RWPE2 (cell line): Measurements from ENCODE around the gene SUGCT.
"Not testable (repeated sequence)": the region's sequence is repeated elsewhere in the genome, so short reads cannot be mapped to it uniquely, and the experiment has no call there.

Experiments
- ATAC-seq: fragments of 200-7000 bp; cut with Tn5 transposase; 3 replicates; pipeline ENCODE4 v1.9.1; 2021; ENCODE audit warnings: low read depth
- DNase-seq: peaks from one replicate; pipeline ENCODE4 v3.0.0-alpha.2; 2020; ENCODE audit warnings: low spot score
- H3K27ac ChIP-seq: fragments of 450-650 bp; 2 replicates; pipeline ENCODE4 v1.5.1; 2017; ENCODE audit warnings: mild to moderate bottlenecking; ENCODE audit not compliant: poor library complexity, severe bottlenecking
- H3K27me3 ChIP-seq: fragments of 250-450 bp; sonication (Bioruptor Pico); 2 replicates; pipeline ENCODE4 v1.5.1; 2021; ENCODE audit warnings: mild to moderate bottlenecking, moderate library complexity; ENCODE audit not compliant: insufficient read depth, poor library complexity, severe bottlenecking
- H3K36me3 ChIP-seq: fragments of 250-450 bp; sonication (Bioruptor Pico); 2 replicates; pipeline ENCODE4 v1.5.1; 2020; ENCODE audit warnings: low read depth, mild to moderate bottlenecking, moderate library complexity
- H3K4me1 ChIP-seq: fragments of 250-450 bp; sonication (Bioruptor Pico); 2 replicates; pipeline ENCODE4 v1.5.1; 2021; ENCODE audit warnings: mild to moderate bottlenecking, moderate library complexity; ENCODE audit not compliant: insufficient read depth, poor library complexity, severe bottlenecking
- H3K4me3 ChIP-seq: fragments of 250-450 bp; sonication (Bioruptor Pico); 2 replicates; pipeline ENCODE4 v1.5.1; 2021; ENCODE audit warnings: mild to moderate bottlenecking, moderate library complexity; ENCODE audit not compliant: severe bottlenecking
- H3K9me3 ChIP-seq: fragments of 250-450 bp; sonication (Bioruptor Pico); 2 replicates; pipeline ENCODE4 v1.5.1; 2021; ENCODE audit warnings: mild to moderate bottlenecking, moderate library complexity; ENCODE audit not compliant: severe bottlenecking
- TF ChIP-seq, protein P1 (sequence below): fragments of 450-650 bp; IDR thresholded peaks from one replicate; pipeline ENCODE4 v1.5.1; 2017; ENCODE audit warnings: mild to moderate bottlenecking, moderate library complexity; ENCODE audit not compliant: poor library complexity, severe bottlenecking

Gene SUGCT

DNA sequence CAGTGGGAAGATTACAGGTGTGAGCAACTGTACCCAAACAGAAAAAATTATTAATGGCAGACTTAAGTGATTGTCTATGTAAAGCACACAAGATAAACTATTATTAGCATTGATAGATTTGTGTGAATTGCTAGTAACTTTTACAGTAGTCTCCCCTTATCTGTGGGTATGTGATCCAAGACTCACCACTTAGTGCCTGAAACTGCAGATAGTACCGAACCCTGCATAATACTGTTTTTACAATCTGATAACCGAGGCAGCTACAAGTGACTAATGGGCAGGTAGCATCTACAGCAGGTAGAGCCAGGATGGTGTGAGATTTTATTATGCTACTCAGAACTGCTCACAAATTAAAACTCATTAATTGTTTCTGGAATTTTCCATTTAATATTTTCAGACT lies 31.9 kb upstream of the SUGCT start:
- no peak overlapping the region for H3K27ac ChIP-seq
- H3K27me3 ChIP-seq = no peaks in the 10 kb centered on the region
- H3K4me3 ChIP-seq = no peak overlapping the region
- DNase-seq (no peak), ATAC-seq (no peak)
- H3K4me1 ChIP-seq = no peaks in the 10 kb centered on the region
- TF ChIP-seq, protein P1, sequence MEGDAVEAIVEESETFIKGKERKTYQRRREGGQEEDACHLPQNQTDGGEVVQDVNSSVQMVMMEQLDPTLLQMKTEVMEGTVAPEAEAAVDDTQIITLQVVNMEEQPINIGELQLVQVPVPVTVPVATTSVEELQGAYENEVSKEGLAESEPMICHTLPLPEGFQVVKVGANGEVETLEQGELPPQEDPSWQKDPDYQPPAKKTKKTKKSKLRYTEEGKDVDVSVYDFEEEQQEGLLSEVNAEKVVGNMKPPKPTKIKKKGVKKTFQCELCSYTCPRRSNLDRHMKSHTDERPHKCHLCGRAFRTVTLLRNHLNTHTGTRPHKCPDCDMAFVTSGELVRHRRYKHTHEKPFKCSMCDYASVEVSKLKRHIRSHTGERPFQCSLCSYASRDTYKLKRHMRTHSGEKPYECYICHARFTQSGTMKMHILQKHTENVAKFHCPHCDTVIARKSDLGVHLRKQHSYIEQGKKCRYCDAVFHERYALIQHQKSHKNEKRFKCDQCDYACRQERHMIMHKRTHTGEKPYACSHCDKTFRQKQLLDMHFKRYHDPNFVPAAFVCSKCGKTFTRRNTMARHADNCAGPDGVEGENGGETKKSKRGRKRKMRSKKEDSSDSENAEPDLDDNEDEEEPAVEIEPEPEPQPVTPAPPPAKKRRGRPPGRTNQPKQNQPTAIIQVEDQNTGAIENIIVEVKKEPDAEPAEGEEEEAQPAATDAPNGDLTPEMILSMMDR = no peak
- H3K36me3 ChIP-seq = peaks cover 5% of the 10 kb centered on the region; the same call in 1 of the 2 replicates
- H3K9me3 ChIP-seq = no peaks in the 10 kb centered on the region

DNA sequence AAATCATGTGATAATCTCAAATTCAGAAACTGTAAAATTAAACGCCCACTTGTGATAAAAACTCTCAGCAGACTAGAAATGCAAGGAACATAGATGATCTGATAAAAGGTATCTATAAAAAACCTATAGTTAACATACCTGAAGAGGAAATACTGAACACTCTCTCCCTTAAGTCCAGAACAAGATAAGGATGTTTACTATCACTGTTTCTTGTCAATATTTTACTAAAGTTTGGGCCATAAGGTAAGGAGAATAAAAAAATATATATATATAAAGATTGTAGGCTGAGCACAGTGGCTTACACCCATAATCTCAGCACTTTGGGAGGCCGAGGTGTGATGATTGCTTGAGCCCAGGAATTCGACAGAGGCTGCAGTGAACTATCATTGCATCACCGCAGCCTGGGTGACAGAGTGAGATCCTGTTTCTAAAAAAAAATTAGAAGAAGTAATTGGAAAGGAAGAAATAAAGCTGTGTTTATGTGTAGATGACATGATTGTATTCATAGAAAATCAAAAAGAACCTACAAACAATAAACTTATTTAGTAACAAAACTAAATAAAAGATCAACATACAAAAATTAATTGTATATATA lies 28.8 kb upstream of the SUGCT start:
- Histone ChIP-seq H3K4me3 (no peak overlapping the region), H3K4me1 (no peaks in the 10 kb centered on the region), H3K27ac (no peak overlapping the region), H3K27me3 (no peaks in the 10 kb centered on the region), H3K36me3 (peaks cover 5% of the 10 kb centered on the region; the same call in 1 of the 2 replicates), H3K9me3 (no peaks in the 10 kb centered on the region)
- TF ChIP-seq, protein P1 = no peak
- DNase-seq (no peak), ATAC-seq (no peak)

DNA sequence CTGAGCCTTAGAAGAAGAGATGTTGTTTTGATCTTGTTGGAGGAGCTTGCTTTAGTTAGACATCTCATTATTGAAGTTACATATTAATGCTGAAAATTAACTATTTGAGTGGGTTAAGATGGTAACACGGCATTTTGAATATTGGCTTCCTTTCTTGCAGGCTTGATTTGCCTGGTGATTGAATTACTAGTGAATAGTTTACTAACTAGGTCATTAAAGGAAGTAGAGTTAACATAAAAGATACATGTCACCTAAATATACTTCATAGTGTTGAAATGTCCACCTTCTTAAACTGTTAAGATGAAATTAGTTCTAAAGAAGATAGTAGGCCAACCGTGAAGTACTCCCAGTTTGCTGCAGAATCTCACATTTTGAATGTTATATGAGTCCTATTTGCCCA lies 18.9 kb upstream of the SUGCT start:
- TF ChIP-seq, protein P1 = no peak
- Histone ChIP-seq H3K4me3 (no peak overlapping the region), H3K9me3 (no peaks in the 10 kb centered on the region), H3K27ac (no peak overlapping the region), H3K4me1 (peaks cover 8% of the 10 kb centered on the region), H3K36me3 (no peaks in the 10 kb centered on the region), H3K27me3 (no peaks in the 10 kb centered on the region)
- ATAC-seq (no peak), DNase-seq (no peak)

DNA sequence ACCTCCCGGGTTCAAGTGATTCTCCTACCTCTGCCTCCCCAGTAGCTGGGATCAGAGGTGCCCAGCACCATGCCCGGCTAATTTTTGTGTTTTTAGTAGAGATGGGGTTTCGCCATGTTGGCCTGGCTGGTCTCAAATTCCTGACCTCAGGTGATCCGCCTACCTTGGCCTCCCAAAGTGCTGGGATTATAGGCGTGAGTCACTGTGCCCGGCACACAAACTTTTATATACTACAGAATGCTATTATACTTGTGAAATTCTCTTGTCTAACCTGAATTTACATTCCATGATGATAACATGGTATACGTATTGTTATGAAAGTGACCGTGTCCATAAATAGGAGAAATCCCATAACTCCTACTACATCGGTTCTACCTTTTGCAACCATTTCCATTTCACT lies 17.6 kb upstream of the SUGCT start:
- peak overlapping the region; percentile 62 for H3K27ac ChIP-seq
- not testable (repeated sequence) for H3K27me3 ChIP-seq, H3K36me3 ChIP-seq, H3K9me3 ChIP-seq, H3K4me3 ChIP-seq, H3K4me1 ChIP-seq
- peak; percentile 74 for DNase-seq
- ATAC-seq = peak; percentile 92

DNA sequence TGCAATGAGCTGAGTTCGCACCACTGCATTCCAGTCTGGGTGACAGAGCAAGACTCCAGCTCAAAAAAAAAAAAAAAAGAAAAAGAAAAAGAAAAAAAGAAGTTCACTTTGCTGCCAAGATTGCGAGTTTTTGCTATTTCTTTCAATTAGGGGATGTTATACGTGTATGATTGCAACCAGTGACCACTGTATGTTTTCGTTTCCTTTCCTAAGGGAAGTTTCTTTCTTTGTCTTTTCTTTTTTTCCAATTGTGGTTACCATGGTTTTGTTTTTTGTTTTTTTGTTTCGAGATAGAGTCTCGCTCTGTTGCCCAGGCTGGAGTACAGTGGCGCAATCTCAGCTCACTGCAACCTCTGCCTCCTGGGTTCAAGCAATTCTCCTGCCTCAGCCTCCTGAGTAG lies 16.6 kb upstream of the SUGCT start:
- not testable (repeated sequence) for ATAC-seq, H3K4me3 ChIP-seq, DNase-seq, H3K9me3 ChIP-seq, H3K27me3 ChIP-seq, H3K36me3 ChIP-seq, H3K4me1 ChIP-seq
- peak overlapping the region; percentile 62 for H3K27ac ChIP-seq

DNA sequence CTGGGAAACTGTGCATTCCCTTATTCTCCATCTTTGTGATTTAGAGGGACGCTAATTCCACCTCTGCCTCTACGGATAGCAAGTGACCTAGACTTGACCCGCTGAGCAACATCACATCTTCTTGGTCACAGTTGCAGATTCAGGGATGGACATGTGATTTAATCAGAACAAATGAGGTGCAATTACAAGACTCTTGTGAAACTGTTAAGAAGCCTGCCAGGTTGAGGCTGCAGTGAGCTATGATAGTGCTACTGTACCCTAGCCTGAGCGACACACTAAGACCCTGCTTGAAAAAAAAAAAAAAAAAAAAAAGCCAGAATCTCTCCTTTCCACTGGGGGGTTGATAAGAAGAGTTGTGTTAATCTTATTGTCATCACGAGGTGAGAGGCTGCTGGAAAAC lies 14.8 kb upstream of the SUGCT start:
- TF ChIP-seq, protein P1 = no peak
- Histone ChIP-seq H3K4me1 (peaks cover 8% of the 10 kb centered on the region), H3K27me3 (no peaks in the 10 kb centered on the region), H3K36me3 (no peaks in the 10 kb centered on the region), H3K9me3 (no peaks in the 10 kb centered on the region), H3K27ac (no peak overlapping the region), H3K4me3 (no peak overlapping the region)
- DNase-seq (no peak), ATAC-seq (no peak)

DNA sequence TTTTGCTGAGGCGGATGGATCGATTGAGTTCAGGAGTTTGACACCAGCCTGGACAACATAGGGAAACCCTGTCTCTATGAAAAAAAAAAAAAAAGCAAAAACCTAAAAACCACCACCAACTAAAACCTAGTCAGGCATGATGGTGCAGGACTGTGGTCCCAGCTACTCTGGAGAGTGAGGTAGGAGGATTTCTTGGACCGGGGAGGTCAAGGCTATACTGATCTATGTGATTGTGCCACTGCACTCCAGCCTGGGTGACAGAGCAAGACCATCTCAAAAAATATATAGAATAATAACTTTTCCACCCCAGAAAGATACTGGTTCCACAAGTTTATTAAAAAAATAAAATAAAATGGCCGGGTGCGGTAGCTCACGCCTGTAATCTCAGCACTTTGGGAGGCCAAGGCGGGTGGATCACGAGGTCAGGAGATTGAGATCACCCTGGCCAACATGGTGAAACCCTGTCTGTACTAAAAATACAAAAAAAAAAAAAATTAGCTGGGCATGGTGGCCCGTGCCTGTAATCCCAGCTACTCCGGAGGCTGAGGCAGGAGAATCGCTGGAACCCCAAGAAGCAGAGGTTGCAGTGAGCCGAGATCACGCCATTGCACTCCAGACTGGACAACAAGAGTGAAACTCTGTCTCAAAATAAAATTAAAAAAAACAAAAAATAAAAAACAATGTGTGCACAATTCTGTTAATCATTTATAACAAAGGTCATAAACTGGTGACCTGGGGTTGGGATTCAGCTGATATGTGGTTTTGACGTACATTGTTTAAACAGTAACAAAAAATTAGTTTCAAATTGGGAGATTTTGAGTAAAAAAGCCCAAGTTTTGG lies 12.5 kb upstream of the SUGCT start:
- H3K27me3 ChIP-seq, ATAC-seq, H3K9me3 ChIP-seq: not testable (repeated sequence)

More for the DNA sequence above, 12.5 kb upstream of the SUGCT start:
- DNase-seq, H3K36me3 ChIP-seq, H3K27ac ChIP-seq, H3K4me1 ChIP-seq, H3K4me3 ChIP-seq: not testable (repeated sequence)
